GM21447 (cell line): ENCODE measurements around the gene EN2.

Experiments
- ATAC-seq: cut with Tn5 transposase; IDR thresholded peaks from one replicate; pipeline ENCODE4 v1.9.1; 2021; ENCODE audit not compliant: unreplicated experiment

The EN2 gene

DNA sequence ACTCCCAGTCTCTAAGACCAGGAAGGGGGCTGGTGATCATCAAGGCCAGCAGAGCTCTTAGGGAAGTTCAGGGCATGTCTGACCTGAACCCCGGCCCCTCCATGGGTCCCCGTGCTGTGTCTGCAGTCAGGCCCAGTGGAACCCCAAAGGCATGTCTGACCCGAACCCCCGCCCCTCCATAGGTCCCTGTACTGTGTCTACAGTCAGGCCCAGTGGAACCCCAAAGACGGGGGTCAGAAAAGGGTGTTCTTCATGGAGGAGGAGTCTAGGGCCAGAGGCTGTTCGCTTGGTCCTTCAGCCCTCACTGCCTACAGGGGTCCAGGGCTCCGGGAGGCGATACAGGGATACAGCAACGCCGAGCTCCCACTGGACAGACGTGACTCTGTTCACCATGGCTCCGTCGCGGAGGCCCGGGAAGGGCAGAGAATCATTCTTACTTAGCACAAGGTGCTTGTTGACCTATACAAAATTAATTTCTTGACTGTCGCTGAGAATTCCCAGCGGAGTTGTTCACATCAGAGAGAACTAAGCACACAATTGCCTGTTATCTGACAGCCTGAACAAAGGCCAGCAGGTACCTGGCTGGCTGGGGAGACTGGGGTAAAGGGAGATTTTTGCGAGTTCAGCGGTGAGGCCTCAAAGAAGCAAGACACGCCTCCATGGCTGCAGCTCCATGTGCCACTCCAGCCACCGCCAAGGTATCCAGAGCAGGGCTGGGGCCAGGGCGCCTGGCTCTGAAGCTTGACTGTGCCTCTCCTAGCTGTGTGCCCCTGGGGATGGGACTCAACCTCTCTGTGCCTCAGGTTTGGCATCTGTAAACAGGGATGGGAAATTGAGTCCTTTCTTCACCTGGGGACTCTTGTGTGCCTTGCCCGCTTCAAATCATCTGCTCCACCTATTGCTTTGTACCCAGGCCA lies 26.8 kb downstream of the EN2 start:
- ATAC-seq = no peak

DNA sequence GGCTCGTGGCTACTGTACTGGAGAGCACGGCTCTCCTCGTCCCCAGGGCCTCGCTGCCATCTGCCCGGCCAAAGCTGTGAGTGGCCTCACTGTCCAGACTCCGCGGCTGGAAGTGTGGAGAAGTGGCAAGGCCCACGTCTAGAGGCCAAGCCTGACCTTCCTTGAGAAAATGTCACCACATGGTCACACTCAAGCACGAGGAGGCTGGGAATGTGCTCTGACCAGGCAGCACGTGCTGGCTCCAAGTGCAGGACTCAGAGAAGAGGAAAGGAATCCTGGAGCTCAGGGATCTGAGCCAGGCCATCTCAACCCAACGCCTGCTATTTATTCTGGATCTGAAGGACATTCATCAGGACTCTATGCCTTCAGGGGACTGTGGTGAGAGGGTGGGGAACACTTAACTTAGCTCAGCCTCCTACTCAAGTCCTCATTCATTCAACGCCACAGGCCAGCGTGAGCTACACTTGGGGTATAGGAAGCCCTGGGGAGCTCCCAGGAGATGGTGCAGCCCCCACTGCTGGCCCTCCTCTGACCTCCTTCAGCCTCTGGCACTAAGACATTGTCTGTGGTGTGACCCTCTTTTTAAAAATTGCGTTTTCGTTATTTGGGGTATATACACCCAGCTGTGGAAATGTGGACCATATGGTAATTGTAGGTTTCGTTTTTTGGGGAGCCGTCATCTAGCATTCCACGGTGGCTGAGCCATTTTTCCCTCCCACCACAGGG lies 29.0 kb downstream of the EN2 start:
- ATAC-seq = no peak

DNA sequence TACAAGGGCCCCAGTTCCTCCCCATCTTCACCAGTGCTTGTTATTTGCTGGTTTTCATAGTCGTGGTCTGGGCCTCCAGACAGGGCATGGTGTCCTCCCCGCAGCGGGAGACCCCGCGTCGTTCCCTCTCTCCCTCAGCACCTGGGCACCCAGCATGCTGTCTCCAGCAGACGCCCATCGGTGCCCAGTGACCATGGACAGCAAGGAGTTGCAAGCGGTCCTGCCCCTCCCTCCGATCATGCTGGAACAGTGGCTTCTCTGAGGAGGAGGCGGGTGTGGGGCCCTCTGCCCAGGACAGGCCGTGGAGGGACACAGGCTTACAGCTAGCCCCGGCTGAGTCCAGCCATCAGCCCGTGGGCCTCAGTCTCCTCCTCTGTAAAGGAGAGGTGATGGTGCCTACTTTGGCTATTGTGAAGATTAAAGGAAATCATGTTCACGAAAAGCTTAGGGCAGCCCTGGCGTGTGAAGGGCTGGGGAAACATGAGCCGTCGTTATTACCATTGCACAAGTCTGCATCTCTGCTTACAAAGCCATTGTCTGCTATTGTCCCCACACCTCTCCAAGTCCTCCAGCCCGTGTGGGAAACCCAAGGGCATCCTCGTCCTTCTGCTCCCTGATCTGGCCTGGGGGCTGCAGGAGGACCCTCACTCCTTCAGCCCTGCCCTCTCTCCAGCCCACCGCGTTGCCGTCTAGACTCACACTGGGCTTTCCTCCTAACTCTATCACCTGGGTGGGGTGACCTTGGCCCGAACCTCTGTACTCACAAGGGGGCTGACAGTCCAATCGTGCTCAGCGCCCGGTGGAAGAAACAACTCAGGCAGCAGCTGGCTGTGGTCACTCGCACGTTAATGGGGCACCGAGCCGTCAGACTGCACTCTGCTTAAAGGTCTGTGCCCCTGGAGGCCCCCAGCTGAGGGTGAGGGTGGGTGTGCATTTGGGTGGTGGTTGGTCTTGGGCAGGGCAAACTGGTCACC lies 29.9 kb downstream of the EN2 start:
- ATAC-seq = no peak

DNA sequence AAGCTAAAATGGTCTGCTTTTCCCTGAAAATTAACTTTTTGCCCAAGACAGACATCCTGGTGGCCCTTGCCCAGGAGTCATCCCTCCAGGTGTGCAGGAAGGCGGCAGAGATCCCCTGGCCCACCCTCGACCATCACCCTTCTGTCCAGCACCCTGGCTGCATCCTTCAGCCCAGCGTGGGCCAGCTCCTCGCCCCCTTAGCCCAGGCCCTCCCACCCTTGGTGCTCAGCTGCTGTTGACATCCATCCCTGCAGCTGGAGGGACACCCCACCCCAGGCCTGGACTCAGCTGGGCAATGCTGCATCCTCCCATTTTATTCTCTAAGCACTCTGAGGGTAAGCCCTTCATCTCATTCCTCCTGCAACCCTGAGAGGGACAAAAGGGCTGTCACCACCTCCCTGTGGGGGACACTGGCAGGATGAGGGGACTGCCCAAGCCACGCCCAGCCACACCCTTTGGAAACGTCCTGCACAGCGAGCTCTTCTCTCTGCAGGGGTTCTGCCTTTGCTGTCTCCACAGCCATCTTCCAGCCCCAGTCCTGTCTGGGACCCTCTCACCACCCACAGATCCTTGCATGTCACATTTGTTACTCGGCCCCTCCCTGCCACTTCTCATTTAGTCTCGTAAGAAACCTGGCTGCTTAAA lies 30.7 kb downstream of the EN2 start:
- no peak for ATAC-seq

DNA sequence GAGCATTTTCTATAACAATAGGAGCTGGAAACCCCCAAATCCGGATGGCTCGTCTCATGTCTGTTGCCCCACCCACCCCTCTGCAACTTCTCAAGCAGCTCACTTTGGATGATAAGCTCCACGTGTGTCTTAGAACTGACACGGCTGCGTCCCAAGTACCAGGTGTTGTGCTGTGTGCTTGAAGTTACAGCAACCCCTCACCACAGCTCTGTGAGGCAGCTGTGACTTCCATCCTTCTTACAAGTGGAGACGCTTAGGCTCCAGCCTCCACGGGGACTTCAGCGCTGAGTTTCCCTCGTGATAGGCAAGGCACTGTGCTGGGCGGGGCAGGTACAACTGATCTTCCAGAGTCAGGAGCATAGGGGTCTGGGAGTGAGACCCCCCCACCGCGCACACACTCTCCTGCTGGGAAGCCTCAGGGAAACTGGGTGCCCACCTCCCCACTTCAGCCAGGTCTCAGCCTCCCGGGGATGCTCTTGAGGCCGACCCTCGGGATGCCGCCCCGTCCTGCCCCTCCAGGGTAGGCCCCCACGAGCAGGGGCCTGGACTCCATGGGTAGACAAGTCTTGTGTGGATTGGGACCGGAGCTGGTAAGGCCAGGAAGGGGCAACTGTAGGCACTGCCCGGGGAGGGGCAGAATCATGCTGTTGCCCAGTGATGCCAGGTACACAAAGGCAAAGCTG lies 31.4 kb downstream of the EN2 start:
- no peak for ATAC-seq

DNA sequence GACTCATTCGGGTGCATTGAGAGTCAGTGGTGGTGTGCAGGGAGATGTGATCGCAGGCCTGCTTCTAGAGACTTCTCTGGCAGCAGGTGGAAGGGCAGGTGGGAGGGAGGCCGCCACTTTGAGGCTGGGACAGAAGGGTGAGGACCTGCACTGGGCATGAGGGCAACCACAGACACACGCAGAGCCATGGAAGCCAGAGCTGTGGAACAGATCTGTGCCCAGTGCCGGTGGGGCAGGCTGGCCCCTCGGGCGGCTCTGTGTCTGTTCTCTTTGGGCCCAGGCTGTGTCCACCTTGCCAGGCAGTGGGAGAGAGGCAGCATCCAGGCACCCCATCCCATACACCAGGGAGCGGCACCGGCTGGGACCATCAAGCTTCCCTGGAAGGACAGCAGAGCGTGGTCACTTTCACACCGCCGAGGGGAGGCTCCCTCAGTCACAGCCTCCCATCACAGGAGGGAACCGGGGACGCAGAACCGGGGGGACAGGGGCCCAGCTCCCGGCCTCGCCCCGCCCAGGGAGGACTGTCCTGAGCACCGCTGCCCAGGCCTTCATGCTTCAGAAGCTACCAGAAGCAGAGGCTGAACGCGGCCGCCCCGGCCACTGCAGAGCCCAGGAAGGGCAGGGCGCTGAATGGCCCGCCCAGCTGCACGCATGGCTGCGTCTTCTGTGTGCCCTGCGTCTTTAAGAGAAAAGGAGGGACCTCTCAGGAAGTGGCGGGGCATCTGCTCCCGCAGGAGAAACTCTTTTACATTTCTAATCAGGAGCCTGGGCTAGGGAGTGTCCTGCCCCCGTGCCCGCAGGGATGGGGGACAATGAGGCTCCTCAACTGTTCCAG lies 32.1 kb downstream of the EN2 start:
- peak; percentile 49 for ATAC-seq

DNA sequence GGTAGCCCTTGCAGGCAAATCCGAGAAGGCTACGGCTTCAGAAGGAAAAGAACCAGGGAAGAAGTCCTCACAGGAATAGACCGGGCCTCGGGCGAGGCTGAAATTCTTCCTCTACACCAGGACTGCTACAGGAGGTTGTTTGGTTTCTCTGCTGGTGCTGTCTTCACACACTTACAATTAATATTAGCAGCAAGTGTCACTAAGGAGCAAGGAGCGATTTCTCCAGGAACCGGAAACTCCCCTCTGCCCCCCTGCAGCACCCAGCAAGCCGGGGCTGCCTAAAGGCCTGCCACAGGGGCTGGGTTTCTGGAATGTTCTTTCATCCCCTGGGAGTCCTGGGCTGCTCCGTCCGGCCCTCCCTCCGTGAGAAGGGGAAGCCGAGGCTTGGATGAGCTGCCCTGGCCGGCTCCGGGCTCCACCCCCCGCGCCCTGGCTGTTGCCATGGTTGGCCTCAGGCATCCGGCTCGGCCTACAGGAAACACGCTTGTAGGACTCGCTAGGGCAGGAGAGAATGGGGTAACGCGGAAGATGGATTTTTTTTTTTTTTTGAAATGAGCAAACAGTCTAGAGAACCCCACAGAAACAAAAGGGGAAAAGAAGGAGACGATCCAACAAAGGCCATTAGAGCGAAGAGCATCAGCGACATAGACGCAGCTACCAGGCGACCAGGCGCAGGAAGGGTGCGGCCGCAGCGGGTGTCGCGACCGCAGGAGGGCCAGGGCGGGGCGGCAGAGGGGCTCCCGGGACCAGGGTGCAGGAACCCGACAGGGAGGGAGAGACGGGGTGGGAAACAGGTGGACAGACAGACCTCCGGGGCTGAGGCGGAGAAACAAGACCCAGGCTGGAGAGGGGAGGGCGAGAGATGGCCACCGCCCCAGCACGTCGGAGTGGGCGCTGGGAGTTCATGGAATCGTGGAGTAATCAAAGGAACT lies 33.0 kb downstream of the EN2 start:
- peak; percentile 81 for ATAC-seq

DNA sequence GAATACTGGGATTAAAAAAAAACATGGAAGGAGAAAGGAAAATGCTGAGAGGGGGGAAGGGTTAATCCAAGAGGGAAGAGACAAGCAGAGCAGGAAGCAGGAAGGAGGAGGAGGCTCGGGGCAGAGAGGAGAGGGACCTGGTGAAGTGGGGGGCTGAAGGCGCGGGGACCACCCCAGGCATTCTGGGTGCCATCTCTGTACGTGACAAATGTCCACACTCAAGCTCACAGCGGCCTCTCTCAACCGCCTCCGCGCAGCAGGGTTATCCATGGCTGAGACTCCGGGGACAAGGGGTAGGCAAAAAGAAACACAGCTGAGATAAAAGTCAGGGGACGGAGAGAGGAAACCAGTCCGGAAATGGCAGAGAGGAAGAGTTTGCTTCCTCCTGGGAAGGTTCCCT lies 33.9 kb downstream of the EN2 start:
- no peak for ATAC-seq

DNA sequence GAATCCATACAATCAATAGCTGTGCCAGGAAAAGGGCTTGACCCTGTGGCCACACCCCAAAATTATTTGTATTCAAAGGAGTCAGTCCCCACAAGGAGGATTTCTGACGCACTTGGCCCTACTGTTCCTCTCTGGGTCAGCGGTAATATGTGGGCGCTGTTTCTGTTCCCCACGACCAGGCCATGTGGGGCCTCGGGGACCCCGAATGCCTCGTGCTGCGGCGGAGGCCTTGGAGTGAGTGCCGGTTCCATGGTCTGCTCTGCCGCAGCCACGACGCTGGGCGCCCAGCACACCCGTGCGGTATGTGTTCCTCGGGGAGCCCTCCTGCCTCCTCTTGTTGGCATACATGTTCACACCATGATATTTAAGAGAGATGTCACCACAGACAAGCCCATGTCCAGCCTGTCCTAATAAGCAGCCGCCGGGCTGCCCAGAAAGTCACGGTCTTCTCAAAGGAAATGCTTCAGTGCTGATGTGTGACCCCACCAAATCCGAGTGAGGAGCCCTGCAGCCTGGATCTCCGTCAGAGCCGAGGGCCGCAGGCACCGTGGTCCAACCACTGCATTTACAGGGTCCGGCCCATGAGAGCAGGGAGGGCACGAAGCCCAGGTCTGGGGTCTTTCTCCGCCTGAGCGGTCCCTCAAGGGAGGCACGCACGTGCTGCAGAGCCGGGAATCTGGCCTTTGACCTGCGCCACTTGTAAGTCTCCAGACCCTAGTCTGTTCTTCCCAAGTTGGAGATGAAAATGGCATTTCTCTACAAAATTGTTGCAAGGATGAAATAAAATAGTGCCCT lies 36.0 kb downstream of the EN2 start:
- ATAC-seq = no peak

DNA sequence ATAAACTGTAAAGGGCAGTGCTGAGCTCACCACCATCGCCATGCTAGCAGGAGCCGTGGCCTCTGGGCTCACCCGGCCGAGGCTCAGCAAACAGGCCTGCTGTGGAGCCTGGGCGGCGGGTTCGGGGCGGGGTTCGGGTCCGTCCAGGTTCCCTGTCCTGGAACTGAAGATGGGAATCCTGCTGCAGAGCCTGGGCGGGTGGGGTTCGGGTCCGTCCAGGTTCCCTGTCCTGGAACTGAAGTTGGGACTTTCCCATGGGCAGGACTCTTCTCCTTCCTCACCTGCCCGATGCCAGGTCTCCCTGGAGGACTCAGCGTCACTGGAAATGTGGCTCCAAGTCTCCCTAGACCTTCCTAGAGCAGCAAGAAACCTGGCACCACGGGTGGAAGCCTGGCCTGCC lies 36.6 kb downstream of the EN2 start:
- no peak for ATAC-seq

DNA sequence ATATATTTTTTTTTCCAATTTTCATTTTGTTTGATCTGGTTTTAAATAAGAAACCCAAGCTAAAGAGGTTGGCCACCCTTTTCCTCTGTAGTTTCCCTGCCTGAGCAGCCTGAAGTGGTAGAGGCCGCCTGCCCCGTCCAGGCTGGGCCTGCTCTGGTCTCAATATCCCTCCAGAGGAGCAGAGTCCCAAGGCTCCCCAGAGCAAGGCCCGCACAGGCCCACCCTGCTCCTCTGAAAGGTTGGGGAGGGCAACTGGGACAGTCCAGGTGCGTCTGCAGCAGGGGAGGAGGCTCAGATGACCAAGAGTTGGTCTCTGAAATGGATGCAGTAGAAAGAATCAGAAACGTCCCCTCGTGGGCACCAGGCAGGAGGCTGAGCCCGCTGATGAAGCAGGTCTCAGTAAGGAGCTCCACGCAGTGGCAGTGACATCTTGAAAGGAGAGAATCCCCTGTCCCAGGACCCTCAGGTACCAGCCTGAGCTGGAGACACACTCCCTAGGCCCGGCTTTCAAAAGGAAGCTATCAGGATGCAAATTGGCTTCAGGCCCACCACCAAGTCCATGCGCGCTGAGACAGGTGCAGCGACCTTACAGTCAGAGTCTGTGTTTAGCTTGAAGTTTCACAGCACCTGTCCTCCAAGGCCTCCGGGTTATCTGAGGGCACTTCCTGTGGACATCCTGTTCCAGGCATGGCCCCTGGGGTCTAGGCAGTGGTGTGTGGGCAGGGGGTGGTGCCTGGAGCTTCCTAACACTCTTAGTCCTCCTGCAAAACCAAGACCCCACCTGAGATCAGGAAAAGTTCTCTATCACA lies 37.7 kb downstream of the EN2 start:
- no peak for ATAC-seq

DNA sequence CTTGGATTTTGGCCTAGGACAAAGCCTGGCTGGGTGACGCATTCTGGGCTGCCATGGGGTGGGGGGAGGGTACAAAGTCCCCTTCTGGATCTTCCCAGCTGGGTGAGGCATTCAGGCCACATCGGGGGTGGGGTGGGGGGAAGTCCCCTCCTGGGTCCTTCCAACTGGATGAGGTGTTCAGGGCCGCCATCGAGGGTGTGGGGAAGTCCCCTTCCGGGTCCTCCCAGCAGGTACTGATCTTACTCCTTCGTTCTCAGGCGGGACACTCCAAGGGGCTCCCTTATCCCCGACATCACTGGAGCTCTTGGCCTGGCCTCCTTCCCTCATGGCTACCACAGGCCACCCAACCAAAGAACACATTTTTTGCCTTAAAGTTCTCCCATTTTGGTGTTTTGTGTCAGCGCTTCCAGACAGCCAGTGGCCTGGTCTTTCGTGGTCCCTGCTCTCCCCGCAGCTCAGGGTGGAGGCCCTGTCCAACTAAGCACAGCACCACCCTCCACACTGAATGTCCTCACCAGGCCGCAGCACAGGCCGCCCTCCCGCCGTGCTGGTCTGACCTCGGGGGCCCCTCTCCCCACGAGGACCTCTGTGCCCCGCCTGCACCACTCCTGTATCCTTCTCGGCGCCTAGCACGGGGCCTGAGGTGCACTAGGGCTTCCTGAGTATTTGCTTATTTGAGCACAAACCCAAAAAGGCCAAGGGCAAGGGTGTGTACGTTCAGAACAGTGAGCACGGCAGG lies 38.5 kb downstream of the EN2 start:
- no peak for ATAC-seq

DNA sequence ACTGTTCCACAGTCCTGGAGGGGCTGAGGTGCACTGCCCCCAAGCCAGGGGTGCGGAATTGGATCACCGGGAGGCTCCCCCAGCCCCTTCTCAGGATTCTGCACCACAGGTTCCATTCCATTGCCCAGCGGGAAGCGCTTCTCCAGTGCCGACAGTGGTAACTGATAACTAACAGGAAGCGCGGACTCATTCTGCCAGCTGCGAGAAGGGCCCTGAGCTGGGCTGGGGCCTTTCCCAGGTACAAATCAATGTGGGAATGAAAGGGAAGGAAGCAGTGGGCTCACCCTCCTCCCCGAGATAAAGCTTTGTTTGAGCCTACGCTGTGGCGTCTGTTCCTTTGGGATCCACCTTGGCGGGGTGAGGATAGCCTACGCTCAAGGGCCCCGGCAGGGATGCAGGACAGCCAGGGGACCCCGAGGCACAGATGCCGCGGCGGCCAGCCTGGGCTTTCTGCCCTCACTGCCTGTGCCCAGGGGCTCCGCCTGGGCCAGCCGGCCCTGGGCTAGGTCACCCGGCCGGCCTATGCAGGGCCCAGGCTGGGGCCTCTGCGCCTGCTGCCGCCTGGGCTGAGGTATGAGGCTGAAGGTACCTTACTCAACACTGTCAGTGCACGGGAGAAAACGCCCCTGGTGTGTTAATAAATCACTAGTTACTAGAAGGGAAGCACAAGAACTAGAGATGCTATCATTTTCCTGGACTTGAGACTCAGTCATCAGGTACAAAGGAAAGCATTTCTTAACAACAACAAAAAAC lies 39.4 kb downstream of the EN2 start:
- ATAC-seq = no peak

DNA sequence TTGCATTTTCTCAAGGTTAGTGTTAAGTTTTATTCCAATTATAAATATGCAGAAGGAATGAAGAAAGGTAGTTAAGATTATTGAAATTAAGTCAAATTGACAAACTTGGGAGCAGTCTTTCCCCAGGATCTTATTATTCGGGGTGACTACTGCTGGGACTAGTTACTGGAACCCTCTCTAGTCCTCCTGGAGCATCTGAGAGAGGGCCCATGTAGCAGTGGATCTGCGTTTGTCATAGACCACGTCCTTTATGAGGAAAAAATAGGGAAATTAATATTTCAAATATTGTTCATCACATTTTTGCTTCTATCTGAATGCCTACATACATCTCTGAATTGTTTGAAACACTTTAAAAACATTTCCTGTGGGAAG lies 47.5 kb downstream of the EN2 start:
- no peak for ATAC-seq

DNA sequence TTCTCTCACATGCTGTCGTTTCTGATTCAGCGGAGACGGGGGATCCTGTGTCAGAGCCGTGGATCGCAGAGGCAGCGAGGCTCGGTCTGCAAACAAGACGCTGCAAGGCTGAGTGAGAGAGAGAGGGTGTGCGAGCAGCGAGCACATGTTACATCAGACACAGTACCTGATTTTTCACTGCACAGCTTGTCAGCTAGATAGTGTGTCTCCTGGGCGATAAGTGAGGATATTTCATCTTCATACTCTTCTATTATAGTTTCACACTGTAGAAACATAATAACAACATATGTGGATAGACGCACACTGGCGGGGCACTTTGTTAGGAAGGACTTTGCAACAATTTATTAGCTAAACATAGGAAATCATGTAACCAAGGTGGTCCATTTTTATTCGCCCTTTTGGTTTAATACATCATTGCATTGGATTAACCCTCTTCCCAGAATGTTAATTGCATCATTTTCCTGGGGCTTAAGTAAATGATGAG lies 49.0 kb downstream of the EN2 start:
- ATAC-seq = no peak
